ENCODE data around the gene THBS2.

DNA sequence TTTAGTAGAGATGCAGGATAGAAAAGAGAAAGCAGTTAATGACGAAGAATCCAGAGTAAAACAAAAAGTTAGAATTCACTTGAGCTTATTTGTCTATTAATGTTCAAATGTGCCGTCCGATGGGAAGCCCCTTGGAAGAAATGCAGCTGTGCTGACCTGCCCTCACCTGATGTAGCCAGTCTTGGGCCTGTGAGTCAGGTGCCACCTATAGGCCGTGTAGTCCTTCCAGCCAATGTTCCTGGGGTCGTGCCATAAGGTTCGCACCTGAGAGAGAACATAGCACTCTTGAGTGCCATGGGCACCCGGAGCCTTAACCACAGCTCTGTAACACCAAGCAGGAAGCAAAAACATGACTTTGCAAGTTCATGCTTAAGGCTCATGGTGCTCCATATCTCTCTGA, 32.4 kb downstream of the THBS2 start:
- TF ChIP-seq ZFP30 (CRISPR knock-in tag; IDR thresholded peaks at IDR 0.05), result no peak
- TF ChIP-seq PPARA (CRISPR knock-in tag; IDR thresholded peaks at IDR 0.05; ENCODE audit: borderline replicate concordance), result no peak
- TF ChIP-seq ISL1 (CRISPR knock-in tag; IDR thresholded peaks at IDR 0.05), result no peak
- no peak for TF ChIP-seq ARNTL (CRISPR knock-in tag; IDR thresholded peaks at IDR 0.05; ENCODE audit: borderline replicate concordance, low read depth)
- TF ChIP-seq, protein P1, sequence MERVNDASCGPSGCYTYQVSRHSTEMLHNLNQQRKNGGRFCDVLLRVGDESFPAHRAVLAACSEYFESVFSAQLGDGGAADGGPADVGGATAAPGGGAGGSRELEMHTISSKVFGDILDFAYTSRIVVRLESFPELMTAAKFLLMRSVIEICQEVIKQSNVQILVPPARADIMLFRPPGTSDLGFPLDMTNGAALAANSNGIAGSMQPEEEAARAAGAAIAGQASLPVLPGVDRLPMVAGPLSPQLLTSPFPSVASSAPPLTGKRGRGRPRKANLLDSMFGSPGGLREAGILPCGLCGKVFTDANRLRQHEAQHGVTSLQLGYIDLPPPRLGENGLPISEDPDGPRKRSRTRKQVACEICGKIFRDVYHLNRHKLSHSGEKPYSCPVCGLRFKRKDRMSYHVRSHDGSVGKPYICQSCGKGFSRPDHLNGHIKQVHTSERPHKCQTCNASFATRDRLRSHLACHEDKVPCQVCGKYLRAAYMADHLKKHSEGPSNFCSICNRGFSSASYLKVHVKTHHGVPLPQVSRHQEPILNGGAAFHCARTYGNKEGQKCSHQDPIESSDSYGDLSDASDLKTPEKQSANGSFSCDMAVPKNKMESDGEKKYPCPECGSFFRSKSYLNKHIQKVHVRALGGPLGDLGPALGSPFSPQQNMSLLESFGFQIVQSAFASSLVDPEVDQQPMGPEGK (CRISPR knock-in tag; IDR thresholded peaks at IDR 0.05; ENCODE audit: borderline replicate concordance), result no peak
- TF ChIP-seq ZFP3 (CRISPR knock-in tag; IDR thresholded peaks at IDR 0.05), result no peak
- TF ChIP-seq, protein P2, sequence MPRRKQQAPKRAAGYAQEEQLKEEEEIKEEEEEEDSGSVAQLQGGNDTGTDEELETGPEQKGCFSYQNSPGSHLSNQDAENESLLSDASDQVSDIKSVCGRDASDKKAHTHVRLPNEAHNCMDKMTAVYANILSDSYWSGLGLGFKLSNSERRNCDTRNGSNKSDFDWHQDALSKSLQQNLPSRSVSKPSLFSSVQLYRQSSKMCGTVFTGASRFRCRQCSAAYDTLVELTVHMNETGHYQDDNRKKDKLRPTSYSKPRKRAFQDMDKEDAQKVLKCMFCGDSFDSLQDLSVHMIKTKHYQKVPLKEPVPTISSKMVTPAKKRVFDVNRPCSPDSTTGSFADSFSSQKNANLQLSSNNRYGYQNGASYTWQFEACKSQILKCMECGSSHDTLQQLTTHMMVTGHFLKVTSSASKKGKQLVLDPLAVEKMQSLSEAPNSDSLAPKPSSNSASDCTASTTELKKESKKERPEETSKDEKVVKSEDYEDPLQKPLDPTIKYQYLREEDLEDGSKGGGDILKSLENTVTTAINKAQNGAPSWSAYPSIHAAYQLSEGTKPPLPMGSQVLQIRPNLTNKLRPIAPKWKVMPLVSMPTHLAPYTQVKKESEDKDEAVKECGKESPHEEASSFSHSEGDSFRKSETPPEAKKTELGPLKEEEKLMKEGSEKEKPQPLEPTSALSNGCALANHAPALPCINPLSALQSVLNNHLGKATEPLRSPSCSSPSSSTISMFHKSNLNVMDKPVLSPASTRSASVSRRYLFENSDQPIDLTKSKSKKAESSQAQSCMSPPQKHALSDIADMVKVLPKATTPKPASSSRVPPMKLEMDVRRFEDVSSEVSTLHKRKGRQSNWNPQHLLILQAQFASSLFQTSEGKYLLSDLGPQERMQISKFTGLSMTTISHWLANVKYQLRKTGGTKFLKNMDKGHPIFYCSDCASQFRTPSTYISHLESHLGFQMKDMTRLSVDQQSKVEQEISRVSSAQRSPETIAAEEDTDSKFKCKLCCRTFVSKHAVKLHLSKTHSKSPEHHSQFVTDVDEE (CRISPR knock-in tag; IDR thresholded peaks at IDR 0.05), result no peak
- TF ChIP-seq GLIS3 (CRISPR knock-in tag; IDR thresholded peaks at IDR 0.05), result no peak
- no peak for TF ChIP-seq BACH2 (CRISPR knock-in tag; IDR thresholded peaks at IDR 0.05; ENCODE audit: borderline replicate concordance)
- TF ChIP-seq, protein P3, sequence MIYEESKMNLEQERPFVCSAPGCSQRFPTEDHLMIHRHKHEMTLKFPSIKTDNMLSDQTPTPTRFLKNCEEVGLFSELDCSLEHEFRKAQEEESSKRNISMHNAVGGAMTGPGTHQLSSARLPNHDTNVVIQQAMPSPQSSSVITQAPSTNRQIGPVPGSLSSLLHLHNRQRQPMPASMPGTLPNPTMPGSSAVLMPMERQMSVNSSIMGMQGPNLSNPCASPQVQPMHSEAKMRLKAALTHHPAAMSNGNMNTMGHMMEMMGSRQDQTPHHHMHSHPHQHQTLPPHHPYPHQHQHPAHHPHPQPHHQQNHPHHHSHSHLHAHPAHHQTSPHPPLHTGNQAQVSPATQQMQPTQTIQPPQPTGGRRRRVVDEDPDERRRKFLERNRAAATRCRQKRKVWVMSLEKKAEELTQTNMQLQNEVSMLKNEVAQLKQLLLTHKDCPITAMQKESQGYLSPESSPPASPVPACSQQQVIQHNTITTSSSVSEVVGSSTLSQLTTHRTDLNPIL (CRISPR knock-in tag; IDR thresholded peaks at IDR 0.05; ENCODE audit: low read depth), result no peak
- no peak for TF ChIP-seq TCF4 (CRISPR knock-in tag; IDR thresholded peaks at IDR 0.05; ENCODE audit: borderline replicate concordance)
- TF ChIP-seq OSR1 (CRISPR knock-in tag; IDR thresholded peaks at IDR 0.05), result no peak
- TF ChIP-seq ZNF8 (CRISPR knock-in tag; IDR thresholded peaks at IDR 0.05), result no peak
- TF ChIP-seq ZNF70 (CRISPR knock-in tag; IDR thresholded peaks at IDR 0.05), result no peak
